Calu3 (cell line): ENCODE measurements around the gene LHCGR. TPM values are rescaled to one million over a fixed set of nuclear protein-coding genes. Genes with fewer than 3 reads are reported as not detected.

Experiments
- BruUV-seq: library from RNA; stranded (reverse); fragments of 400-500 nt; replicated peaks from 2 replicates; lab custom pipeline; 2021; lab: Mats Ljungman, UMichigan
- CTCF ChIA-PET: fragments of 300-600 bp; sonication (Branson Sonifier 250); formaldehyde crosslinking; loops from one replicate; lab custom pipeline; 2022; ENCODE audit warnings: antibody characterized with exemption; lab: Charles Lee
- DNase-seq: peaks from one replicate; pipeline ENCODE4 v3.0.0; 2022
- H3K27ac Mint-ChIP-seq: one replicate; pipeline ENCODE4 v1.8.0; 2022; ENCODE audit warnings: mixed read lengths; ENCODE audit not compliant: unreplicated experiment
- H3K27me3 Mint-ChIP-seq: one replicate; pipeline ENCODE4 v1.8.0; 2022; ENCODE audit warnings: mixed read lengths; ENCODE audit not compliant: unreplicated experiment
- H3K36me3 Mint-ChIP-seq: one replicate; pipeline ENCODE4 v1.8.0; 2022; ENCODE audit warnings: mild to moderate bottlenecking, moderate library complexity, mixed read lengths; ENCODE audit not compliant: insufficient read depth, unreplicated experiment
- H3K4me1 Mint-ChIP-seq: one replicate; pipeline ENCODE4 v1.8.0; 2022; ENCODE audit warnings: mild to moderate bottlenecking, low read depth, mixed read lengths; ENCODE audit not compliant: unreplicated experiment
- H3K4me3 Mint-ChIP-seq: one replicate; pipeline ENCODE4 v1.8.0; 2022; ENCODE audit warnings: mild to moderate bottlenecking, low read depth, moderate library complexity, mixed read lengths; ENCODE audit not compliant: unreplicated experiment
- H3K9me3 Mint-ChIP-seq: one replicate; pipeline ENCODE4 v1.8.0; 2022; ENCODE audit warnings: low read depth, mixed read lengths; ENCODE audit not compliant: unreplicated experiment
- CTCF ChIP-seq: fragments of 200-600 bp; IDR thresholded peaks from one replicate; pipeline ENCODE4 v1.8.0; 2022; ENCODE audit warnings: antibody characterized with exemption; ENCODE audit not compliant: unreplicated experiment
- intact Hi-C: fragments of 100-400 bp; cut with micrococcal nuclease; formaldehyde crosslinking; loops from one replicate; pipeline ENCODE4 v1.10.0; 2022; ENCODE audit not compliant: unreplicated experiment
- total RNA-seq: library from RNA; stranded (reverse); gene quantifications from 2 replicates; pipeline ENCODE4 v1.2.3, GENCODE V29; 2022

LHCGR gene
- total RNA-seq, 1 experiment from 2014 or later: not detected

GRCh38 chr2:48699348-48699930 is 56.1 kb downstream of the LHCGR start:
- Mint-ChIP-seq H3K4me3 (no peak overlapping the region), H3K27ac (no peak overlapping the region), H3K27me3 (no peaks in the 10 kb centered on the region), H3K36me3 (no peaks in the 10 kb centered on the region), H3K4me1 (no peaks in the 10 kb centered on the region), H3K9me3 (peaks cover 2% of the 10 kb centered on the region)
- no peak for DNase-seq
- TF ChIP-seq CTCF: no peak
- BruUV-seq: no TSS peak
- CTCF ChIA-PET: interaction anchor here (0.6 kb wide), 1 partner anchor 18 kb away, joined by 3 read pairs; no protein-coding TSS in a partner anchor
- intact Hi-C loops: no loop called here

- CTCF ChIA-PET: no interaction called here
- Mint-ChIP-seq H3K4me1 (peaks cover 18% of the 10 kb centered on the region), H3K36me3 (no peaks in the 10 kb centered on the region), H3K27ac (no peak overlapping the region), H3K27me3 (no peaks in the 10 kb centered on the region), H3K9me3 (no peaks in the 10 kb centered on the region), H3K4me3 (no peak overlapping the region)
- no TSS peak for BruUV-seq
- TF ChIP-seq CTCF: no peak
- intact Hi-C loops: no loop called here
- no peak for DNase-seq
These were observed 58.6 kb downstream of the LHCGR start for GRCh38 chr2:48696881-48697280.

GRCh38 chr2:48695991-48696390 is 59.5 kb downstream of the LHCGR start:
- Mint-ChIP-seq H3K4me1 (peaks cover 18% of the 10 kb centered on the region), H3K36me3 (no peaks in the 10 kb centered on the region), H3K9me3 (no peaks in the 10 kb centered on the region), H3K27ac (no peak overlapping the region), H3K27me3 (no peaks in the 10 kb centered on the region), H3K4me3 (no peak overlapping the region)
- CTCF ChIA-PET: interaction anchor here (0.8 kb wide), 1 partner anchor 76 kb away, joined by 3 read pairs; no protein-coding TSS in a partner anchor
- intact Hi-C loops: no loop called here
- no TSS peak for BruUV-seq
- no peak for DNase-seq
- TF ChIP-seq CTCF: no peak

GRCh38 chr2:48694149-48694548 is 61.4 kb downstream of the LHCGR start:
- Mint-ChIP-seq H3K4me1 (peaks cover 18% of the 10 kb centered on the region), H3K27me3 (no peaks in the 10 kb centered on the region), H3K27ac (no peak overlapping the region), H3K36me3 (no peaks in the 10 kb centered on the region), H3K4me3 (no peak overlapping the region), H3K9me3 (no peaks in the 10 kb centered on the region)
- no TSS peak for BruUV-seq
- DNase-seq: no peak
- CTCF ChIA-PET: interaction anchor here (0.5 to 1.2 kb wide), 2 partner anchors 21 to 56 kb away, joined by 5 read pairs; no protein-coding TSS in a partner anchor
- no peak for TF ChIP-seq CTCF
- intact Hi-C loops: no loop called here
